Aorta (tissue), 5 donors: ENCODE measurements around the gene RPA3. TPM values are rescaled to one million over a fixed set of nuclear protein-coding genes. Genes with fewer than 3 reads are reported as not detected.
A peak's percentile ranks its signal among the peaks of the same experiment; 100 is the strongest.

Source experiments
- ATAC-seq: fragments of 200-7000 bp; cut with Tn5 transposase; one replicate; pipeline ENCODE4 v1.9.1; 2022; ENCODE audit warnings: moderate library complexity; ENCODE audit not compliant: low FRiP score
- DNase-seq, 2 donors: peaks; one replicate each; pipeline ENCODE4 v3.0.0-alpha.2; 2020
- H3K27ac ChIP-seq, 2 donors: one replicate each; pipeline ENCODE4 v1.5.1; 2013; ENCODE audit warnings: low read length in 2 of 2, mild to moderate bottlenecking in 2 of 2, moderate library complexity in 2 of 2, control low read depth in 1 of 2, inconsistent platforms in 1 of 2, low read depth in 1 of 2
- H3K27me3 ChIP-seq, 2 donors: one replicate each; pipeline ENCODE4 v1.6.1; 2013; ENCODE audit warnings: control low read depth in 1 of 2, low read length in 1 of 2, mild to moderate bottlenecking in 1 of 2, moderate library complexity in 1 of 2; ENCODE audit not compliant: insufficient read depth in 2 of 2, control insufficient read depth in 1 of 2
- H3K36me3 ChIP-seq, 2 donors: one replicate each; pipeline ENCODE4 v1.6.1; 2013; ENCODE audit warnings: control low read depth in 1 of 2, low read length in 1 of 2, mild to moderate bottlenecking in 1 of 2; ENCODE audit not compliant: insufficient read depth in 2 of 2, control insufficient read depth in 1 of 2
- H3K4me1 ChIP-seq, 2 donors: one replicate each; pipeline ENCODE4 v1.6.1; 2013; ENCODE audit warnings: low read length in 2 of 2, control low read depth in 1 of 2, mild to moderate bottlenecking in 1 of 2, moderate library complexity in 1 of 2; ENCODE audit not compliant: insufficient read depth in 2 of 2, control insufficient read depth in 1 of 2
- H3K4me3 ChIP-seq, 2 donors: one replicate each; pipeline ENCODE4 v1.5.1; 2013; ENCODE audit warnings: low read length in 2 of 2, control low read depth in 1 of 2, mild to moderate bottlenecking in 1 of 2
- H3K9me3 ChIP-seq: one replicate; pipeline ENCODE4 v1.6.1; 2013; ENCODE audit warnings: mild to moderate bottlenecking, low read length; ENCODE audit not compliant: control insufficient read depth
- WGBS, 2 donors: extraction: QIAGEN DNeasy Blood & Tissue Kit; methylation state at CpG; one replicate each; pipeline ENCODE4 v1.1.7; 2013; 5-methylcytosine and 5-hydroxymethylcytosine counted together
- intact Hi-C, 2 donors: fragments of 100-400 bp; cut with DNase I; formaldehyde crosslinking; loops; one replicate each; pipeline versions ENCODE4 v1.14.2 to v1.15.0; 2022
- polyA plus RNA-seq, 2 donors: library from polyadenylated mRNA; stranded (reverse); fragments of 200-250 nt; gene quantifications; one replicate each; pipeline ENCODE4 v1.2.3, GENCODE V29; 2013
- total RNA-seq, 2 donors: library from RNA; stranded (reverse); fragmentation: NEBNext Ultra II Directional; extraction: Animal tissue kit (Norgen Biotek cat#: 25700); gene quantifications; one replicate each; pipeline ENCODE4 v1.2.1, GENCODE V29; 2021
- donor health status: healthy with polysubstance abuse.
- donor health status: Bipolar disorder and iron deficiency.
- donor health status: DM: no; HTN: no; CAD: no.
- donor health status: DM: no; HTN: no; CAD: no.
- donor health status: DM: yes; HTN: yes; CAD: no.

The RPA3 gene
- total and polyA plus RNA-seq, 4 donors: 15.4 to 31.7 (median 18.0) TPM

- no peak overlapping the region for H3K4me3 ChIP-seq
- no peaks in the 10 kb centered on the region for H3K9me3 ChIP-seq
- no peak for DNase-seq
- ATAC-seq: no peak
- H3K27me3 ChIP-seq: no peaks in the 10 kb centered on the region
- H3K27ac ChIP-seq: no peak overlapping the region
- peaks cover 7 to 13% of the 10 kb centered on the region in 2 donors for H3K4me1 ChIP-seq
- no peaks in the 10 kb centered on the region for H3K36me3 ChIP-seq
- intact Hi-C loops: no loop called here
These were observed 24.5 kb downstream of the RPA3 start for GRCh38 chr7:7693881-7694280.

GRCh38 chr7:7688956-7689355, 29.5 kb downstream of the RPA3 start:
- H3K27ac ChIP-seq: no peak overlapping the region
- ATAC-seq (no peak), DNase-seq (no peak)
- H3K9me3 ChIP-seq: no peaks in the 10 kb centered on the region
- peaks cover 3 to 5% of the 10 kb centered on the region in 2 donors for H3K4me1 ChIP-seq
- no peaks in the 10 kb centered on the region for H3K36me3 ChIP-seq
- 82 to 83% methylated on average over 4 of the region's 4 CpGs for WGBS, 2 donors
- intact Hi-C loops: loop anchor here (5.0 to 10.0 kb wide), 2 partner anchors 68 to 276 kb away; partner anchors contain the start of gene GLCCI1 (in 1 of the 2)
- no peaks in the 10 kb centered on the region for H3K27me3 ChIP-seq
- no peak overlapping the region for H3K4me3 ChIP-seq

GRCh38 chr7:7688310-7688709, 30.1 kb downstream of the RPA3 start:
- Histone ChIP-seq H3K4me3 (peak overlapping the region; percentile 30 to 72), H3K4me1 (peaks cover 3 to 5% of the 10 kb centered on the region in 2 donors), H3K36me3 (no peaks in the 10 kb centered on the region), H3K27ac (peak overlapping the region in 1 of 2 donors; percentile 14), H3K27me3 (no peaks in the 10 kb centered on the region), H3K9me3 (no peaks in the 10 kb centered on the region)
- ATAC-seq: no peak
- intact Hi-C loops: loop anchor here (5.0 to 10.0 kb wide), 2 partner anchors 69 to 276 kb away; partner anchors contain the start of gene GLCCI1 (in 1 of the 2)
- WGBS, 2 donors: 23 to 31% methylated on average over 6 of the region's 6 CpGs
- DNase-seq: no peak

GRCh38 chr7:7687800-7688199, 30.6 kb downstream of the RPA3 start:
- 0 to 6% methylated on average over 1 of the region's 1 CpG for WGBS, 2 donors
- intact Hi-C loops: loop anchor here (5.0 to 10.0 kb wide), 2 partner anchors 70 to 277 kb away; partner anchors contain the start of gene GLCCI1 (in 1 of the 2)
- H3K27me3 ChIP-seq: no peaks in the 10 kb centered on the region
- H3K27ac ChIP-seq: peak overlapping the region; percentile 14 to 40
- ATAC-seq (no peak), DNase-seq (no peak)
- no peaks in the 10 kb centered on the region for H3K36me3 ChIP-seq
- peaks cover 3 to 5% of the 10 kb centered on the region in 2 donors for H3K4me1 ChIP-seq
- peak overlapping the region; percentile 30 to 72 for H3K4me3 ChIP-seq
- no peaks in the 10 kb centered on the region for H3K9me3 ChIP-seq

- Histone ChIP-seq H3K36me3 (no peaks in the 10 kb centered on the region), H3K27ac (peak overlapping the region in 1 of 2 donors; percentile 44)
- intact Hi-C loops: loop anchor here (5.0 to 10.0 kb wide), 2 partner anchors 70 to 278 kb away; partner anchors contain the start of gene GLCCI1 (in 1 of the 2)
These were observed 31.4 kb downstream of the RPA3 start for GRCh38 chr7:7686811-7687508.

GRCh38 chr7:7682861-7683260, 35.5 kb downstream of the RPA3 start:
- intact Hi-C loops: loop anchor here (5.0 to 10.0 kb wide), 3 partner anchors 79 to 509 kb away; partner anchors contain the start of gene GLCCI1 (in 1 of the 2)
- DNase-seq: no peak
- H3K36me3 ChIP-seq: no peaks in the 10 kb centered on the region
- H3K4me1 ChIP-seq: peaks cover 2 to 3% of the 10 kb centered on the region in 2 donors
- WGBS, 2 donors: 58 to 60% methylated on average over 5 of the region's 5 CpGs
- no peak overlapping the region for H3K27ac ChIP-seq
- no peak for ATAC-seq
- H3K27me3 ChIP-seq: no peaks in the 10 kb centered on the region
- no peaks in the 10 kb centered on the region for H3K9me3 ChIP-seq
- no peak overlapping the region for H3K4me3 ChIP-seq

More at GRCh38 chr7:7686811-7687508, 31.4 kb downstream of the RPA3 start:
- DNase-seq: no peak
- no peak for ATAC-seq
- no peaks in the 10 kb centered on the region for H3K27me3 ChIP-seq
- no peak overlapping the region for H3K4me3 ChIP-seq
- 40 to 41% methylated on average over 2 of the region's 2 CpGs for WGBS, 2 donors
- H3K4me1 ChIP-seq: peaks cover 3 to 5% of the 10 kb centered on the region in 2 donors
- no peaks in the 10 kb centered on the region for H3K9me3 ChIP-seq

- no peak overlapping the region for H3K27ac ChIP-seq
- intact Hi-C loops: loop anchor here (5.0 to 10.0 kb wide), 3 partner anchors 80 to 510 kb away; partner anchors contain the start of gene GLCCI1 (in 1 of the 2)
- no peaks in the 10 kb centered on the region for H3K9me3 ChIP-seq
- DNase-seq: no peak
- no peak overlapping the region for H3K4me3 ChIP-seq
- no peak for ATAC-seq
- H3K4me1 ChIP-seq: no peaks in the 10 kb centered on the region
- H3K36me3 ChIP-seq: no peaks in the 10 kb centered on the region
- no peaks in the 10 kb centered on the region for H3K27me3 ChIP-seq
These were observed 36.5 kb downstream of the RPA3 start for GRCh38 chr7:7681936-7682329.

GRCh38 chr7:7681191-7681935, 37.0 kb downstream of the RPA3 start:
- no peaks in the 10 kb centered on the region for H3K36me3 ChIP-seq
- no peak overlapping the region for H3K27ac ChIP-seq
- intact Hi-C loops: loop anchor here (5.0 to 10.0 kb wide), 3 partner anchors 81 to 511 kb away; partner anchors contain the start of gene GLCCI1 (in 1 of the 2)
- ATAC-seq: peak; percentile 85
- H3K9me3 ChIP-seq: no peaks in the 10 kb centered on the region
- H3K27me3 ChIP-seq: no peaks in the 10 kb centered on the region
- 21 to 22% methylated on average over 7 of the region's 7 CpGs for WGBS, 2 donors
- DNase-seq: no peak
- H3K4me3 ChIP-seq: peak overlapping the region; percentile 20 to 64
- H3K4me1 ChIP-seq: no peaks in the 10 kb centered on the region
